LNCaP clone FGC (cell line): ENCODE results near the gene BEND7.

Source experiments
- DNase-seq: peaks from one replicate; pipeline ENCODE4 v3.0.0-alpha.2; 2011; ENCODE audit warnings: low read depth
- H3K4me3 ChIP-seq: 2 replicates; pipeline ENCODE4 v1.5.1; 2011; ENCODE audit warnings: mild to moderate bottlenecking, low read depth, low read length, control low read depth
- TF ChIP-seq, protein P1 (sequence below): IDR thresholded peaks from 2 replicates; pipeline ENCODE4 v1.5.1; 2012; ENCODE audit warnings: mild to moderate bottlenecking; ENCODE audit not compliant: control insufficient read depth, insufficient read depth; ENCODE audit errors: extremely low read depth

BEND7 gene

DNA sequence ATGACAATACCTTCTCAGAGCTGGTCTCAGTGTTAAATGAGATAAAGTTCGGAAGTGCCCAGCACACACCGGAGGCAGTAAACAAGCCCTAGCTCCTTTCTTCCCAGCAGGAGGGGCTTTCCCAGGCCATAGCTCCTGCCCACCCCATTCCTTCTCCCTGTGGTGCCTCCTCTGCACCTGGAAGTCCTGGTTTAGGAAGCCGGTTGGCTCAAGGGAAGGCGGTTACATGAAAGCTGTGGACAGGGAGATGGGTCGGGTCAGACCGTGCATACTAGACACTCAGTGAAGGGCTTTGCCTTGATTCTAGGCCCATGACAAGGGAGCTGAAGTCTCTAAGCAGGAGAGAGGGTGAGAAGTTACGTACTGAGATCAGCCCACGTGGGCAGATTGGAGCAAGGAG is 8.6 kb downstream of the BEND7 start:
- no peak overlapping the region for H3K4me3 ChIP-seq
- TF ChIP-seq, protein P1, sequence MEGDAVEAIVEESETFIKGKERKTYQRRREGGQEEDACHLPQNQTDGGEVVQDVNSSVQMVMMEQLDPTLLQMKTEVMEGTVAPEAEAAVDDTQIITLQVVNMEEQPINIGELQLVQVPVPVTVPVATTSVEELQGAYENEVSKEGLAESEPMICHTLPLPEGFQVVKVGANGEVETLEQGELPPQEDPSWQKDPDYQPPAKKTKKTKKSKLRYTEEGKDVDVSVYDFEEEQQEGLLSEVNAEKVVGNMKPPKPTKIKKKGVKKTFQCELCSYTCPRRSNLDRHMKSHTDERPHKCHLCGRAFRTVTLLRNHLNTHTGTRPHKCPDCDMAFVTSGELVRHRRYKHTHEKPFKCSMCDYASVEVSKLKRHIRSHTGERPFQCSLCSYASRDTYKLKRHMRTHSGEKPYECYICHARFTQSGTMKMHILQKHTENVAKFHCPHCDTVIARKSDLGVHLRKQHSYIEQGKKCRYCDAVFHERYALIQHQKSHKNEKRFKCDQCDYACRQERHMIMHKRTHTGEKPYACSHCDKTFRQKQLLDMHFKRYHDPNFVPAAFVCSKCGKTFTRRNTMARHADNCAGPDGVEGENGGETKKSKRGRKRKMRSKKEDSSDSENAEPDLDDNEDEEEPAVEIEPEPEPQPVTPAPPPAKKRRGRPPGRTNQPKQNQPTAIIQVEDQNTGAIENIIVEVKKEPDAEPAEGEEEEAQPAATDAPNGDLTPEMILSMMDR = no peak
- DNase-seq = no peak

DNA sequence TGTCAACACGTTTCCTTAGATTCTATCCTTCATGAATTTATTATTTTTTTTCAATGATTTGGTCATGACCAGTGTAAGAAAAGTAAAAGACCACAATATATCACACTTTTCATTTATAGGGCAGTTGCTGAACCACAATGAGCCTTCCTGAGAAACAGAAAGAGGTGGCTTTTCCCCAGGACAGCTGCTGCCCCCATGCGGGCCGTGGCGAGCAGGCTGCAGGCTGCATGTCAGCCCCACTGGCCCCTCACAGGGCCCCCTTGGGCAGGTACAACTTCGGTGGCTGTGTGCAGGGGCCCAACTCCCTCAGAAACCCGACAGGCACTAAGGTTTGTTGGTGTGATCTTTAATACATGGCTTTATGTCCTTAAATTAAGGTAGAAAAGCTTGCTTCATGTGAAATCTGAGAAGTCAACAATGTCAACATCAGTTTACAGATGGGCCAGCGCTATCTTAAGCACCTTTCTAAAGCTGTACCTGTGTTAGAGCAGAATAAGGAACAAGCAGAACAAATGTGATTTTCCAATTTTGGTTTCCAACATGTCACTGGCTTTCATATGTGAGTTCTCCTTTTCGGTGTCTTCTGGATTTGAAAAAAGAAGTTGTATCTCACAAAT is 10.6 kb downstream of the BEND7 start:
- no peak for DNase-seq

GRCh38 chr10:13517675-13518074 is 11.1 kb downstream of the BEND7 start:
- TF ChIP-seq, protein P1 = no peak
- no peak for DNase-seq
- H3K4me3 ChIP-seq = no peak overlapping the region

More for the DNA sequence above, 10.6 kb downstream of the BEND7 start:
- no peak overlapping the region for H3K4me3 ChIP-seq
- TF ChIP-seq, protein P1 = peak; percentile 74

GRCh38 chr10:13516176-13516575 is 12.6 kb downstream of the BEND7 start:
- H3K4me3 ChIP-seq = no peak overlapping the region
- TF ChIP-seq, protein P1 = no peak
- DNase-seq = no peak

DNA sequence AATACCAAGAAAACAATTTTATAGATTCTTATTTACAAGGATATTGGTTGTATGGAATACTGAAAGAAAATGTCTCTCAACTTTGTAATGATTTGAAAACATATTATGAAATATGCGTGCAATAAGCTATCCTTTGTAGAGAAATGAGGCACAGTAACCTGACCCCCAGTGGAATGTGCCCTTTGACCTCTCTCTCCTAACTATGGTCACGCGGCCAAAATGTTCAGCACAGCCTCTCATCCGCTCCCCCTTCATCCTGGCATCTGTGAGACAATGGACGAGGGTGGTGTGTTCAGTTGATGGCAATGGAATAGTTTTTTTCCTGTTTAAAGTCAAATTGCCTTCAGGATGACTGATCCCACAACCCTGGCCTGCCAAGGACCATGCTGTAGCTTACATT is 13.3 kb downstream of the BEND7 start:
- no peak for DNase-seq
- TF ChIP-seq, protein P1 = no peak
- H3K4me3 ChIP-seq = no peak overlapping the region

- H3K4me3 ChIP-seq = no peak overlapping the region
- TF ChIP-seq, protein P1 = no peak
- no peak for DNase-seq
These were observed 14.5 kb downstream of the BEND7 start for GRCh38 chr10:13514296-13514695.

- DNase-seq = no peak
- TF ChIP-seq, protein P1 = no peak
- H3K4me3 ChIP-seq = no peak overlapping the region
These were observed 16.2 kb downstream of the BEND7 start for GRCh38 chr10:13512564-13512963.
